HG03342 (cell line): ENCODE data around the gene ZNF625.
"Not testable (repeated sequence)": the region's sequence is repeated elsewhere in the genome, so short reads cannot be mapped to it uniquely, and the experiment has no call there.

ENCODE experiments used
- ATAC-seq: cut with Tn5 transposase; IDR thresholded peaks from one replicate; pipeline ENCODE4 v1.9.1; 2021; ENCODE audit warnings: mild to moderate bottlenecking, moderate library complexity; ENCODE audit not compliant: unreplicated experiment

ZNF625 gene

DNA sequence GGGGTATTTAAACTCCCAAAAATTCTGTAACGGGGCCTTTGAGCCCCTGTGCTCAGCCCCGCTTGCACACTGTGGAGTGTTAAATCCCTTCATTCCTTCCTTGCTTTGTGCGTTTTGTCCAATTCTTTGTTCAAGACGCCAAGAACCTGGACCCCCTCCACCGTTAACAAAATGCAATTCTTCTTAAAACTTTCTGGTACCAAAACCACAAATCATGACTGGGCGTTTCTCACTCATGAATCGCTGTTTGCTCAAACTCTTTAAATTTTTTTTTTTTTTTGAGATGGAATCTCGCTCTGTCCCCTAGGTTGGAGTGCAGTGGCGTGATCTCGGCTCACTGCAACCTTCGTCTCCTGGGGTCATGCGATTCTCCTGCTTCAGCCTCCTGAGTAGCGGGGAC, 17.3 kb downstream of the ZNF625 start:
- no peak for ATAC-seq

DNA sequence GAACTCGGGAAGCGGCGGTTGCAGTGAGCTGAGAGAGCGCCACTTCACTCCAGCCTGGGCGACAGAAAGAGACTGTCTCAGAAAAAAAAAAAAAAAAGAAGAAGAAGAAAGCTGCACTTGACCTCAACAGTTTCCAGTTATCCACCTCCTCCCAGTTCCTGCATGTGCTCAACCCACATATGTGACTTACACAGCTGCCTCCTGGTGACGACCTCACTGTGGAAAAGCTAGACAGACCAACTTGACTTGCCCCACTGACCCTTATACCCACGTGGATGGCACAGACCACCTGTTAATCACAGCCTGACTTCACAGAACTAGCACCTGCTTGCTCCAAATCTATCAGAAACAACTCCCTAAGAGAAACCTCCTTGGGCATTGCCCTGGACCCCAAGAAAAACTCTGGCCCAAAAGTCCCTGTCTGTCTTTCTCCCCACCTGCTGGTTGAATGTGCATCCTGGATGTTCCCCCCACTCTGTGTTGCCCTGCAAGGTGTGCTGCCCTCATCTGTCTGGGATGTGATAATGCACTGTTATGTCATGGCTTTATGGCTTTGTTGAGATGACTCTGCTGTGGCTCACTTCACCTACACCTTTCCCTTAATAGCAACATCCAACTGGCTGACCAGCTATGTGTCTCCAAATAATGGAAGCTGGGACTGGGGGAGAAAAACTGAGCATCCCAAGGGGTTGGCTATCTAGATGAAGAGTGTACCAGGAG, 19.2 kb downstream of the ZNF625 start:
- no peak for ATAC-seq

DNA sequence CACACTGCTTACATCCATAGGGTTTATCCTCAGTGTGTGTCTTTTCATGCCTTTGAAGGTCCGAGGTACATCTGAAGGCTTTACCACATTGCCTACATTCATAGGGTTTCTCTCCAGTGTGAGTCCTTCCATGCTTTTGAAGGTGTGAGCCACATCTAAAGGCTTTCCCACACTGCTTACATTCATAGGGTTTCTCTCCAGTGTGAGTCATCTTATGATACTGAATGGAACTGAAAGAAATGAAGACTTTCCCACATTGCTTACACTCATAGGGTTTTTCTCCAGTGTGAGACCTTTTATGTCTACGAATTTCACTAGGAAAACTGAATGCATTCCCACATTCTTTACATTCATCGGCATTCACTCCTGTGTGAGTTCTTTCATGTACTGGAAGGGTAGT, 23.5 kb downstream of the ZNF625 start:
- no peak for ATAC-seq

DNA sequence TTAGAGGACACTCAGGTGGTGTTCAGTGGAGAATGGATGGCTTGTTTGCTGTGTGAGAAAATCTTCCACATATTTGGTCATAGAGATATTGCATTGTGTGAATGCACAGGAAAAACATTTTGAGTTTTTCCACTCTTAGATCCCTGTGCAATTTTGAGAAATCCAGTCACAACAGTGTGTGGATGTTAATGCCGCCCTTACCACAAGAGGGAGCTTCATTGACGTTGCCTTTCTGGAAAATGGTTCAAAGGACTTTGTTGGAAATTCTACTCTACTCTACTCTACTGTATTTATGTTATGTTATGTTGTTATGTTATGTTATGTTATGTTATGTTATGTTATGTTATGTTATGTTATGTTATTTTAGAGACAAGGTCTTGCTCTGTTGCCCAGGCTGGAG, 29.8 kb downstream of the ZNF625 start:
- no peak for ATAC-seq

DNA sequence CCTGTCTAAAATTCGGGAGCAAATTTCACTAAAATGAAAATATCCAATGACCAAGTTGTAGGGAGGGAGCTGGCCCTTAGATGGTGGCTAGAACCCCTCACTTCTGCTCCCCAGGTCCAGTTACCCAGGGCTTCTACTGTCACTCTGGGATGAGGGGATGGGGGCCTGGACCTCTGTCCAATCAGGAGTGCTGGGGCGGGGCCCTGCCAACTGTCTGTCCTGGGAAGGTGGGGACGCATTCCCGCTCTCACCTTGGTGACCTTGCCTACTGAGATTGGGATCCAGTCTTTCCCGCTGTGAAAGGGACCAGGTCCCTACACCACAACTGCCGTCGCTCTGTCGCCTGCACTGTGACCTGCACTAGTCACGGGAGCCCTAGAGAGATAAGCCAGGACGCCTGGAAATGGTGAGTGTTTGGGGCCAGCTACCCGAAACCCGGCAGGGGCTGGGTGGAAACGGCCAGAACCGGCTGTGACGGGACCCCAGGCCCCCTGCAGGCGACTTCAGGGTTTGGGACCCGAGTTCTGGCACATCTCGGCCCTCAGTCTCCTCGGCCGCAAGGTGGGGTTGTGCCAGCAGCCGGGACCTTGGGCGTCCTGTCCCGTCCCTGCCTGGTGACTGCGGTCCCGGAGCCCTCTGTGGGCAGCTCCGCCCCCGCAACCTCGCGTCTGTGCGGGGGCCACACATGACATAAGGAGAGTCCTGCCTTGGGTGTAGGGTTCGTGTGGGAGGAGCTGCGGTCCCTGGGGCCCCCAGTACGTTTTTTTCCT, 39.1 kb downstream of the ZNF625 start:
- ATAC-seq: no peak

DNA sequence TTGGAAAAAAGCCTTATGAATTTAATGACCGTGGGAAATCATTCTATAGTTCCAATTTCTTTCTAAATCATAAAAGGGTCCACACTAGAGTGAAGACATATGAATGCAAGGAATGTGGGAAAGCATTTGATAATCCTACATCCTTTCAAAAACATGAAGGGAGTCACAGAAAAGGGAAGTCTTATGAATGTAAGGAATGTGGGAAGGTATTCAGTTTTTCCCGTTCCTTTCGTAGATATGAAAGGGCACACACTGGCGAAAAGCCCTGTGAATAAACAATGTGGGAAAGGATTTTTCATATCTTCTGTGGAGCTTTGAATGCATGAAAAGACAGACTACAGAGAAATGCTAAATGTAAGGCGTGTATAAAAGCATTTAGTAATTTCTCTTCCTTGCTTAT, 43.4 kb downstream of the ZNF625 start:
- no peak for ATAC-seq

DNA sequence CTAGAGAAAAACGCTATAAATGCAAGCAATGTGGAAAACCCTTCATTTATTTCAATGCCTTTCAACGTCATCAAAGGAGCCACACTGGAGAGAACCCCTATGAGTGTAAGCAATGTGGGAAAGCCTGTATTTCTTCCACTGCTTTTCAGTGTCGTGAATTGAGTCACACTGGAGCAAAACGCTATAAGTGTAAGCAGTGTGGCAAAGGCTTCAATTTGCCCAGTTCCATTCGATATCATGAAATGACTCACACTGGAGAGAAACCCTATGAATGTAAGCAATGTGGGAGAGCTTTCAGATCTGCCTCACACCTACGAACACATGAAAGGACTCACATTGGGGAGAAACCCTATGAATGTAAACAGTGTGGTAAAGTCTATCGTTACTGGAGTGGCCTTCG, 43.8 kb downstream of the ZNF625 start:
- ATAC-seq: no peak

DNA sequence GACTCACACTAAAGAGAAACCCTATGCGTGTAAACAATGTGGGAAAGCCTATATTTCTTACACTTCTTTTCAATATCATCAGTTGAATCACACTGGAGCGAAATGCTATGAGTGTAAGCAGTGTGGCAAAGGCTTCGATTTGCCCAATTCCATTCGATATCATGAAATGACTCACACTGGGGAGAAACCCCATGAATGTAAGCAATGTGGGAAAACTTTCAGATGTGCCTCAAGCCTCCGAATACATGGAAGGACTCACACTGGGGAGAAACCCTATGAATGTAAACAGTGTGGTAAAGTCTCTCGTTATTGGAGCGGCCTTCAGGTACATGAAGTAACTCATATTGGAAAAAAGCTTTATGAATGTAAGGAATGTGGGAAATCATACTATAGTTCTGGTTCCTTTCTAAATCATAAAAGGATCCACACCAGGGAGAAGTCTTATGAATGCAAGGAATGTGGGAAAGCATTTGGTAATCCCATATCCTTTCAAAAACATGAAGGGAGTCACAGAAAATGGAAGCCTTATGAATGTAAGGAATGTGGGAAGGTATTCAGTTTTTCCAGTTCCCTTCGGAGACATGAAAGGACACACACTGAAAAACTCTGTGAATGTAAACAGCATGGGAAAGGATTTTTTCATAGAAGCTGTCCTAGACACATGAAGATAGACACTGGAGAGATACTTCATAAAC, 44.4 kb downstream of the ZNF625 start:
- ATAC-seq: no peak

DNA sequence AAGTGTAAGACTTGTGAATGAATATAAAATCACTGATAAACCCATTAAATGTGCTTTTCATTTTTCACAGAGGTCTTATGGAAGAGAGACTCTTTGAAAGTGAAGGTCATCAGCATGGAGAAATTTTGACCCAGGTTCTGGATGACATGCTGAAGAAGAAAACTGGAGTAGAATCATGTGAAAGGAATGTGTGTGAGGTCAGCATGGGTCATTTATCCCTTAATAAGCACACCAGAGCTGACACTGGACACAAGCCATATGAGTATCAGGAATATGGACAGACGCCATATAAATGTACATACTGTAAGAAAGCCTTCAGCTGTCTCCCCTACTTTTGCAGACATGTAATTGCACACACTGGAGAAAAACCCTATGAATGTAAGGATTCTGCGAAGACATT, 45.4 kb downstream of the ZNF625 start:
- no peak for ATAC-seq

DNA sequence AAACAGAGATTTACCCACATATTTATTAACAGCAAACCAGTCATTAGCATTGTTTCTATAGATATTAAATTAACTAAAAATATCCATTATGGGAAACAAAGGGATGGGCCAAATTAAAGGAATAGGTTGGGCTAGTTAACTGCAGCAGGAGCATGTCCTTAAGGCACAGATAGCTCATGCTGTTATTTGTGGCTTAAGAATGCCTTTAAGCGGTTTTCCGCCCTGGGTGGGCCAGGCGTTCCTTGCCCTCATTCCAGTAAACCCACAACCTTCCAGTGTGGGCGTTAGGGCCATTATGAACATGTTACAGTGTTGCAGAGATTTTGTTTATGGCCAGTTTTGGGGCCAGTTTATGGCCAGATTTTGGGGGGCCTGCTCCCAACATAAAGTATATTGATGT, 52.6 kb downstream of the ZNF625 start:
- ATAC-seq: not testable (repeated sequence)

DNA sequence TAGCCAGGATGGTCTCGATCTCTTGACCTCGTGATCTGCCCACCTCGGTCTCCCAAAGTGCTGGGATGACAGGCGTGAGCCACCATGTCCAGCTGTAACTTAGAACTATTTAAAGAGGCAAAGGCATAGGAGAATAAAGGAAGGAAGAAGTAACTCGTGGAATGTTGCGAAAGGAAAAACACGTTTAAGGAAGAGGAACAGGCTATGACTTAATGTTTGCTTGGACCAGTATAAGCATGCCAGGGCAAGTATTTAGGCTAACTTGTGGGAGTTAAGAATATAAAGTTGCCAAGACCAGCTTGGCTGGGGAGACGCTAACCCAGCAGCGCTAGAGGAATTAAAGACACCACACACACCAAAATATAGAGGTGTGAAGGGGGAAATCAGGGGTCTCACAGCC, 58.5 kb downstream of the ZNF625 start:
- ATAC-seq: no peak

DNA sequence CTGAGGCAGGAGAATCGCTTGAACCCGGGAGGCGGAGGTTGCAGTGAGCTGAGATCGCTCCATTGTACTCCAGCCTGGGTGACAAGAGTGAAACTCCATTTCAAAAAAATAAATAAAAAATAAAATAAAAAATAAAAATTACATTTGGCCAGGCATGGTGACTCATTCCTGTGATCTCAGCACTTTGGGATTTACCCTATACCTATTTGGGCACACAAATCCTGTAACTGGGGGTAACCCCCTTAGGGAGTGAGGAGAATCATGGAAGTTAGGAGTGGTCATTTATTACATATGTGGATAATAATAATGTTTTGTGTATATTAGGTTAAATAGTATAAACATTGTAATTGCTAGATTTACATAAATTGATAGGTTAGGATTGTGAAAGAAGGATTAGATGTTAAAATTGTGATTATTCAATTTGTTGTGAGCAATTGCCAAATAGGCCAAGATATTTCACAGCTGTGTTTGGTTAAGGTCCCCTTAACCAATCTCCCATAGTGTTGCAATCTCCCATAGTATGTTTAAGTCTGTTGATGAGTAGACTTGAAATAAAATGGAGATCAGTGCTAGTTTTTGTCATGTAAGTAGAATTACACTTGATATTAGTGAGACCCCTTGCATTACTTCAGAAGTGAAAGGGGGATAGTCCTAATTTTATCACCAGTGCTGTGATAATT, 61.3 kb downstream of the ZNF625 start:
- no peak for ATAC-seq
